HG02970 (cell line): ENCODE measurements around the gene SERAC1.
"Not testable (repeated sequence)": the region's sequence is repeated elsewhere in the genome, so short reads cannot be mapped to it uniquely, and the experiment has no call there.

ENCODE experiments used
- ATAC-seq: cut with Tn5 transposase; IDR thresholded peaks from one replicate; pipeline ENCODE4 v1.9.1; 2021; ENCODE audit warnings: mild to moderate bottlenecking, moderate library complexity, moderate number of reproducible peaks; ENCODE audit not compliant: unreplicated experiment, low FRiP score

Gene SERAC1

DNA sequence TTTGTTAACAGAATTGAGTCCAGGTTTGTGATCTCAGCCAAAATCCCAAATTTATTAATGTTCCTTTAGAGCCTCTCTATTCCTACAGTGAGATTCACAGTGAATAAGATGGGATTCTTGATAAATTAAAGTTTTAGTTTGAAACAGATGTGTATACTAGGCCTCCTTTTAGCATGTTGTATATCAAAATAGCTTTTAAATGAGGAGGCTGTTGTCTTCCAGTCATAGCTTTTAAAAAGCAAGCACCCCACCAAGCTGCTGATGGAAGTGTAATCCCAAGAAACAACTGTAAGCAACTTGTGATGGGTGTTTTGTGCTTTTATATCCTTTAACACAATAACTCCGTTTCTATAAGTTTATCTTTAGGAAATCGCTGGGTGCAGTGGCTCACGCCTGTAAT, 7.0 kb upstream of the SERAC1 start:
- ATAC-seq = no peak

DNA sequence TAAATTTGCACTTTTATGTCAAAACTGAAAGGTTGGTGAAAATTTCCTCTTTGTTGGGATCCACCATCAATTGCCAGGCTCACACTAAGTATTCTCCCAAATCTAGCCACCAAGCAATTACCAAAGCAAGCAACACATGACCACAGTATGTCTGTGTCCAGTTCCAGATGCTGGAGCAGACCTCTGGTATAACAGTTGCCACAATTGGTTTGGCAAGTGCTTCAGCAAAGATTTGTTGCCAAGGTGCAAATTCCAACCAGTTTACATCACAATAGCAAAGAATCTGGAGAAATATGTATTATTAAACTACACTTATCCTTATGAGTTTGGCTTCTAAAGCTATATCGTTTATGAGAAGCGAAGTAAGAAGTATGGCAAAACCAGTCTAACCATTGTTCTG, 6.5 kb upstream of the SERAC1 start:
- no peak for ATAC-seq

DNA sequence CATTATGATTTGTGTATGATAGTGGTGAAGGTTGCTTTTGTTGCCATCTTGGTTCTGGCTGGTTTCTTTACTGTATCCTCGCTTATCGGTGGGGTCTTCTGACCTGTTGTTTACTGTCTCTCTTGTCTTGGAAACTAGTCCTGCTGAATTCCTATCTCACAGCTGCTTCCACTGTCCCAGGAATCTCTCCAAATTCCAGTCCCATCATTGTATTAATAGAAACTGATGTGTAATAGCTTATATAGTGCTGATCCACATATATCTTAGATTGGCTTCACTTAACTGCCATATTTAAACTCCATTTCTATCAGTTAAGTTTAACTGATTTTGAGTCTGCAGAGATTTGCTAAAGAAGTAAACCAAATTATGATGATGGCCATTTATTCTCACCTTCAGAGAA, 6.0 kb upstream of the SERAC1 start:
- ATAC-seq = no peak

DNA sequence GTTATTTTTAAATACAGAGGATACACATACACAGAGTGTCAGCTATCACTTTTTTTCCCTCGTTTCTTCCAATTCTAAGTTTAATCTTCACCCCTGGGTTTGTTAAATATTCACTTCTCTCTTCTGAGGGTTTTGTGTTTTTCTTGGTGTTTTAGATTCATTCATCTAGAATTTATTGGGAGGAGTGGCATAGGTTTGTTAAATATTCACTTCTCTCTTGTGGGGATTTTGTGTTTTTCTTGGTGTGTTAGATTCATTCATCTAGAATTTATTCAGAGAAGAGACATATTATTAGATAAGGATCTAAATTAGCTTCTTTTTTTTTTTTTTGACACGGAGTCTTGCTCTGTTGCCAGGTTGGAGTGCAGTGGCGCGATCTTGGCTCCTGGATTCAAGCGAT, 3.9 kb upstream of the SERAC1 start:
- no peak for ATAC-seq

DNA sequence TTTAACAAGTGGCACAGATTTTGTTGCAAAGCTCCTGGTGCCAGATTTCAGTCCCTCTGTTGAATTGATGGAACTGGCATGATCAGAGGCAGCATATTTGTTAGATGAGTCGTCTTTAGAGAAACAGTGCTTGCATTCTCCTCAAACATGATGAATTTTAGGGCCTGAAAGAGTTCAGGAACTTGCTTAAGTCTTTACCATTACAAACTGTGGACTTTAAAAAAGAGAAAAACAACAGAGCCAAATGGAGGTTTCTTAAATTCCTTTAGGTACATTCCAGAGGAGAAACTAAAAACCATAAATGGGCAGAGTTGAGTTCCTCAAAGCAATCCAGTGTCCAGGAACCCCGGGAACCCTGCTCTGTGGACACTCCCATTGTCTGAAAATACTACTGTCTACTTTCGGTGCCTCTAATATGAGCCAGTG, 2.6 kb upstream of the SERAC1 start:
- ATAC-seq = no peak

DNA sequence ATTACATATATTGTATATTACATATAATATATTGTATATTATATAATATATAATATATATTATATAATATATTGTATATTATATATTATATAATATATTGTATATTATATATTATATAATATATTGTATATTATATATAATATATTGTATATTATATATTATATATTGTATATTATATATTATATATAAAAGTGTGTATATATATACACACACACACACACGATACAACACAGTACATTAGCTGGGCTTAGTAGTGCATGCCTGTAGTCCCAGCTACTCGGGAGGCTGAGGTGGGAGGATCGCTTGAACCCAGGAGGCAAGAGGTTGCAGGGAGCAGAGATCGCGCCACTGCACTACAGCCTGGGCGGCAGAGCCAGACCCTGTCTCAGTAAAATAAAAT, 1.6 kb upstream of the SERAC1 start:
- ATAC-seq = not testable (repeated sequence)

DNA sequence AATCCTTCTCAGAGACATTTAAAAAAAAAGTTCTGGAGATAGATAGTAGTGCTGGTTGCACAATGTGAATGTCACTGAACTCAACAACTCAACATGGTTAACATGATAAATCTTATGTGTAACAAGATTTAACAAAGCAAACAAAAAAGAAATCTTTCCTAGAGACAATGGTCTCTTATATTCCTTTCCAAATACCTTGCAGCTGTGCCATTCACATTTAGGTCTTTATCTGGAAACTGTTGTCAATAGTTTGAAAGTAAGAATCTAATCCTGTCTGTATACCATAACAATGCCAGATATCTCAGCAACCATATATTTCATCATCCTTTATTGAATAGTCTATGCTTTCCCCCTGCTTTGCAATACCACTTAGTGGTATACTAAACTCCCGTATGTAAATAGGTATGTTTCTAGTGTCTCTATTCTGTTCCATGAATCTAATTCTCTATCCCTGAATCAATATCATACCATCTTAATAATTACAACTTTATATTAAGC, 2.1 kb downstream of the SERAC1 start:
- no peak for ATAC-seq

DNA sequence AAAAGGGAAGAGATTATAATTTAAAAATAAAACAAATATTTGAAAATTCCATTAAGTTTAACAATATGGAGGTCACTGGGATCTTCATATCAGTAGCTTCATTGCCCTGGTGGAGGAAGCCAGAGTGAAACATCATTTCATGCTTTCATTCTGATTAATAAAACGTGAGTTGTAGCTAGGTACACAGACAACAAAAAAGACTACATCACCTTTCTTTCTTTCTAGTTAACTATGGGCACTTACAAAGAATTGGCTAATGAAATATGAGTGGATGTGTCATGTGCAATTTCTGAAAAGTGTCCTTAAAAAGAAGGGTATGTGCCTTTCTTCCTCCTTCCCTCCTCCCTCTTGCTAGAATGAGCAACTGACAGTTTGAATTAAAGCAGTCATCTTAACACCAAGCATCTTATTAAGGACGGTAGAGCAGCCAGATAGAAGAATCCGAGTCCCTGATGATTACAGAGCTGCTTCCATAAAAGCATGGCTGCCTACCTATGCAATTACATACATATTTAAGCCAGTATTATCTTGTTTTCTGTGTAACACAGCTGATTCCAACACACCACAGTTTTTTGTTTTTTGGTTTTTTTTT, 3.4 kb downstream of the SERAC1 start:
- ATAC-seq = no peak

DNA sequence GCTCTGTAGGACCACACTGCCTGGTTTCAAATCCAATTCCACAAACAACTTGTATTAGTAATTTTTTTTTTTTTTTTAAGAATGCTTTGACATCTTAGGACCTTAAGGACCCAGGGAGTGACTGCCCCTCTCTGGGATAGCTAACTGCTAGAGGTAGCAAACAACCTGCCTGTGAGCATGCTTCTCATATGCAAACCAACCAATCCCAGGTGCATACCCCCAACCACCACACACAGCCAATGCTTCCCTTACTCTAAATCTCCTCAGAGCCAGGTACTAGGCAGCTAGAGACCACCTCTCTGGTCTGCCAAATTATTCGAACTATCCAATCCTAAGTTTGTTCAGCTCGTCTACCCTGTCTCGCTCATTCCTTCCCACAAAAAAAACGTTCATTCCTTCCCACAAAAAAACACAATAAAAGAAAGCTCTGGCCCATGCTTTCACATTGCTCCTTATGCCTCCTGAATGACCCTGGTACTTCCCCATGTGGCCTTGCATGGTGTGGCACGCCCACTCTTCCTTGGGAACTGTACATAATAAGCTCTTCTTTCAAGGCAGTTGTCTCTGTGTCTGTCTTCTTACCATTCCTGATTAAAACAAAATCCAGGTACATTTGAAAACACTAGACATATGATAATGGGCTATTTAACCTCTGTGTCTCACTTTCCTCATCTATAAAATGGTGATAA, 6.4 kb downstream of the SERAC1 start:
- ATAC-seq = no peak

DNA sequence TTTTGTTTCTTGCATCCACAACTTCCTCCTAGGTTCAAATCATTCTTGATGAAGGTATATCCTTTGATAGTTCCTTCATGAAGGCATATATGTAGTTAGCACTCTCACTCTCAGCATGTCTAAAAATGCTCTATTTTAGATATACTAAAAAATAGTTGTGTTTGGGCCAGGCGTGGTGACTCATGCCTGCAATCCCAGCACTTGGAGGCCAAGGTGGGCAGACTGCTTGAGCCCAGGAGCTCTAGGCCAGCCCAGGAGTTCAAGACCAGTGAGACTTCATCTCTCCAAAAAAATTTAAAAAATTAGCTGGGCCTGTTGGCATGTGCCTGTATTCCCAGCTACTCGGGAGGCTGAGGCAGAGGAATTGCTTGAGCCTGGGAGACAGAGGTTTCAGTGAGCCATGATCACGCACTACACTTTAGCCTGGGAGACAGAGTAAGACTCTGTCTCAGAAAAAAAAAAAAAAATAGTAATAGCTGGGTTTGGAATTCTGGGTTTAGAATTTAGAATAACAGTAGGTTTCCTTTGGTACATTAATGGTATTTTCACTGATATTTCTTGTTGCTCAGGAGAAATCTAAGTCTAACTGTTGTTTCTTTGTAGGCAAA, 7.0 kb downstream of the SERAC1 start:
- ATAC-seq = no peak

DNA sequence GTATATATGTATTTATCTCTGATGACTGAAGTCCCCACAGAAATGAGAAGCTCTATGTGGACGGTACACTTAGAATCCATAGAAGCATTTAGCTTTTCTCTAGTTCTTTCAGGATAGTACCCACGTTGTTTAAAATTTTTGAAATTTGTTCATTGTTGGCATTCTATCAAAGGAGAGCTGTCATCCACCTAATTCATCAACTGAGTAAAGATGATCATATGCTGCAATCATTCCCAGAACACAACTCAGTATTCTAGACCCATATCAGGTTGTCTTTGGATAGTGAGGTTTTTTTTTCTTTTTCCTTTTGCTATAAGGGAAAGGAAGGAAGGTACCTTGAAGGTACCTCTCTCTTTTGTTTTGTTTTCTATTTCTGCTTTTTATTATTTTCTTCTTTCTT, 9.3 kb downstream of the SERAC1 start:
- no peak for ATAC-seq

DNA sequence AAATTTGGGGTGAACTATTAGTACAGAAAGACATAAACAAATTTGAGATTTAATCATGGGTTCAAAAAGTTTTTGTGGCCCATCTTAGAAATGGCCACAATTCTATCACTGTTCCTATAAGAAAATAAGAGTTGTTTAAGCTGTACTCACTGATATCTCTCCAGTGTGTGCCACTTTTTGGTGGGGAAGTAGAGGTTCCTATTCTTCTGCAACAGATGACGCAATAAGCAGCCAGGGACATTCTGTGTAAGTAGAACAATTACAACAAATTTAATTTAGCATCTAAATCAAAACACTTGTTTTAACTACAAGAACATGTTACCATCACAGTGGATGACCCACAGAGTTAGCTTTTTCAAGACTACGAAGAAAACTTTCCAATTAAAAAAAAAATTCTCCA, 9.9 kb downstream of the SERAC1 start:
- no peak for ATAC-seq

DNA sequence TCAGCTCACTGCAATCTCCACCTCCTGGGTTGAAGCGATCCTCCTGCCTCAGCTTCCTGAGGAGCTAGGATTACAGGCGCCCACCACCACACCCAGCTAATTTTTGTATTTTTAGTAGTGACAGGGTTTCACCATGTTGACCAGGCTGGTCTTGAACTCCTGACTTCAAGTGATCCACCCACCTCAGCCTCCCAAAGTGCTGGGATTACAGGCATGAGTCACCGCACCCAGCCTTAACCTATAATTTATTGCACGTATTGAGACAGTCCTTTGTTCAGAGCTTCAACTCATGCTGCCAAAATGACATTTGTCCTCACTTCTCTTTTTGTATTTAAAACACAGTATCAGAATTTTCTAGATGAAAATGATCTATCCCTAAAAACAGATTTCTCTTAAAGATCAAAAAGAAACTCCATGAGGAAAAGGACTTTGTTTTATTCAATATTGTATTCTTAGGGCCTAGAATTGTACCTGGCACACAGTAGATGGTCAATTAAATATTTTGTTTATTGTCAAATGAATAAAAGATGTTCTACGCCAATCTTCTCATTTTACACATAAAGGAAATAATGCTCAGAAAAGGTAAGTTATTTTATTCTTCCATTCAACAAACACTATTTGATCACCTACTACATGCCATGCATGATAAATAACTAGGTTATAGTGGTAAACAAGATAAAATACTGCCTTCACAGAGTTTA, 10.8 kb downstream of the SERAC1 start:
- no peak for ATAC-seq

DNA sequence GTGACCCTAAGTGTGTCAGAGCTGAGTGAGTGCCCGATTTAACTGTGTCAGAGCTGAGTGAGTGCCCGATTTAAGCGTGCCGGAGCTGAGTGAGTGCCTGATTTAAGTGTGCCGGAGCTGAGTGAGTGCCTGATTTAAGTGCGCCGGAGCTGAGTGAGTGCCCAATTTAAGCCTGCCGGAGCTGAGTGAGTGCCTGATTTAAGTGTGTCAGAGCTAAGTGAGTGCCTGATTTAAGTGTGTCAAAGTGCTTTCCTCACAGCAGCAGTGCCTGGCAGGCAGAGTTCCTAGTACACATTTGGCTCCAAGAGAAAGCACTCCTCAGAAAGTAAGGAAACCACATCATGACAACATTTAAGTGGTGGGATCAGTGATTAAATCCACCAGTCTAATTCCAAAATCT, 13.2 kb downstream of the SERAC1 start:
- ATAC-seq = no peak

DNA sequence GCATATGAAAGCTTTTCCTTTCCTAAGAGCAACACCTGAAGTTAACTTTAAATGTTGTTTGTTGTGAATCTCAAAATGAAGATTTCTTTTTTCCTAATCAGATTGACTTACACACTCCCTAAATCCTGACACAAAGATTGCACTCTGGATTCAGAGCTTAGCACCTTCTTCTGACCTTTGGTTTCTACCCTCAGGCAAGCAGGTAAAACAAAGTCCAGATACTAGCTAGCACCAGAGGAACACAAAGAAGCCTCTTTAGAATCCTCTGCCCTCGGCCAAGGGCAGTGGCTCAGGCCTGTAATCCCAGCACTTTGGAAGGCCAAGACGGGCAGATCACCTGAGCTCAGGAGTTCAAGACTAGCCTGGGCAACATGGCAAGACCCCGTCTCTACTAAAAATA, 14.5 kb downstream of the SERAC1 start:
- no peak for ATAC-seq

DNA sequence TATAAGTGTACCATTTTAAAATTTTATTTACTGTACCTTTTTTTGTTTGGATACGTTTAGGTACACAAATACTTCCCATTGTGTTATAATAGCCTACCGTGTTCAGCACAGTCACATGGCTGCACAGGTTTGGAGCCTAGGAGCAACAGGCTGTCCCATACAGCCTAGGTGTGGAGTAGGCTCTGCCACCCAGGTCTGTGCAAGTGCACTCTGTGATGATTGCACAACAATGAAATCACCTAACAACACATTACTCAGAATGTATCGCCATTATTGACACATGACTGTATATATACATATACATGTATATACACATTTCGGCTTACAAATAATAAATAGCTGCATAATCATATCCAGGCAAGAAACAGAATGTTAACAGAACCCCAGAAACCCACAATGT, 15.4 kb downstream of the SERAC1 start:
- ATAC-seq = no peak

DNA sequence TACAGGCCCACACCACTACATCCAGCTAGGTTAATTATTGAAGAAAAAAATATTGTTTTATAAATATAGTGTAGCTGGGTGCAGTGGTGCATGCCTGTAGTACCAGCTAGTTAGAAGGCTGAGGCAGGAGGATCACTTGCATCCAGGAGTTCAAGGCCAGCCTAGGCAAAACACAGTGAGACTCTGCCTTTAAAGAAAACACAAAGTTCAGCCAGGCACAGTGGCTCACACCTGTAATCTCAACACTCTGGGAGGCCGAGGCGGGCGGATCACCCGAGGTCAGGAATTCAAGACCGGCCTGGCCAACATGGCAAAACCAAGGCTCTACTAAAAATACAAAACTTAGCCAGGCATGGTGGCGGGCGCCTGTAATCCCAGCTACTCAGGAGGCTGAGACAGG, 16.0 kb downstream of the SERAC1 start:
- ATAC-seq = not testable (repeated sequence)

DNA sequence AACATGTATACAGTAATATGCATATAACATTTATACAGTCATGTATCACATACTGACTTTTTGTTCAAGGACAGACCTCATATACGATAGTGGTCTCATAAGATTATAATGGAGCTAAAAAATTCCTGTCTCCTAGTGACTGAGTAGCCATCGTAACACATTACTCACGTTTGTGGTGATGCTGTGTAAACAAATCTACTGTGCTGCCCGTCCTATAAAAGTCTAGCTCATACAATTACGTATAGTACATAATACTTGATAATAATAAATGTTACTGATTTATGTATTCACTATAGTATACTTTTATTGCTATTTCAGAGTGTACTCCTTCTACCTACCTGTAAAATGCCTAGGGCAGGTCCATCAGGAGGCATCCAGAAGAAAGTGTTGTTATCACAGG, 17.4 kb downstream of the SERAC1 start:
- ATAC-seq = no peak

DNA sequence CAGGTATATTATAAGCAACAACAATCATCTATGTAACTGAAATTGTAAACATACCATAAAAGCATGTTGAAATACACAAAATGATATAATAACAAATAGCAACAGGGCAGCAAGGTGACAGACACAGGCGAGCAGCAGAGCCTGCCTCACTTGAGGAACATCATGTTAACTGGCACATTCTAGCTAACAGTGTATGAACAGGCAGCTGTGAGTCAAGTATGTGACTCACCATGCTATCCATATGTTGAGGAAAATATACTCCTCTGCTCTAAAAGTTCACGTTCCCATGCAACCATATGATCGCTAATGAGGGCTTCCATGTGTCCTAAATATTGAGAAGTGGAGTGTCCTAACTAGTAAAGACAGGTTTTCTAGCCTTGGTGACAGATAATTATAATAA, 18.4 kb downstream of the SERAC1 start:
- ATAC-seq = no peak

DNA sequence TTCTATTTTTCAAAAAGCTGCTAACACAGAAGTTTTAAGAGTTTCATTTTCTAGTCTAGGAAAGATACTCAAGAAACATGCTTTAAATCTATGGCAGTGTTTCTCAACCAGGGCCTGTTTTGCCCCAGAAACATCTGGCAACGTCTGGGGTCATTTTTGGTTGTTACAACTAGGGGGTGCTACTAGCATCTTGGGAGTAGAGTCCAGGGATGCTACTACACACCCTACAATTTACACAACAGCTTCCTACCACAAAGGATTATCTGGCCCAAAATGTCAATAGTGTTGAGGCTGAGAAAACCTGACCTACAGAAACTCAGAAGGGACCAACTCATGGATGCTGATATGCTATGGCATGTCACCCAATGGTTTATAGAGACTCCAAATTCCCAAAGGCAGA, 24.4 kb downstream of the SERAC1 start:
- no peak for ATAC-seq

DNA sequence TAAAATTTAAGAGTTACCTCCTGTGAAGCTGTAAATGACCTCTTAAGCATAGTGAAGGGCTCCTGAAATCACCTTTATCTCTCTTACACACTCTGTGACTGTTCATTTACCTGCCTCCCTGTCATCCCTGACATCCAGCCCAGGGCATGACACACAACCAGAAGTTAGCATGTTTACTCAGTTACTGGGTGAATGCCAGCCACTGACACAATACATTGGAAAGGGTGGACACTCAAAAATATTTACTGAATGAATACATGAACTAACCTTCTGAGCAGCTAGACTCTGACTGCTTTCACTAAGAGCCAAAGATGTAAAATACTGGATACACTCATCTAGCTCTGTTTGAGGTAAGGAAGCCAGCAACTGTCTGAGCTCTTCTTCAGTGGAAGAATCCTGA, 25.3 kb downstream of the SERAC1 start:
- ATAC-seq = no peak
